ENCODE results near the gene MXD4. TPM values are rescaled to one million over a fixed set of nuclear protein-coding genes. Genes with fewer than 3 reads are reported as not detected.

Gene MXD4
- polyA plus RNA-seq, 1 donor (not counting 4 experiments of a cell fraction or from before 2014, with no cell fraction given), result 26.0 TPM

DNA sequence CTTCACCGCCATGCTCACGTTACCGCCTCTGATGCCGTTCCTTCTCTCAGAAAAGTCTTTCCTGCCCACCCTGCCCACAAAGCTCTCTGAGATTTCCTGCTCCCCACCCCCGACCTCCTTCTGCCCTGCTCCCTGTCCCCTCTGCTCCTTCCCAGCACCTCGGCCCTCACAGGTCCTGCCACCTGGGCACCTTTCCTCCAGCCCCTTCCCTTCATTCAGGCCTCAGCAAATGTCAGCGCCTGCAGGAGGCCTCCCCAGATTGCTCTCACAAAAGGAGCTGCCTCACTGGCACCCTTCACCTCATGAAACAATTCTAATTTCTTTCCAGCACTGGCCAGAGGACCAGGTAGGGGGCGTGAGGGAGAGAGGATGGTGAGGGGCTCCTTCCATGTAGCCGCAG is 33.6 kb upstream of the MXD4 start:
- Histone ChIP-seq H3K27ac (ENCODE audit: control insufficient read depth, insufficient read depth, low read length) (no peak overlapping the region), H2AFZ (ENCODE audit: control insufficient read depth, low read length) (no peak overlapping the region), H3K36me3 (ENCODE audit: control insufficient read depth in 2 of 2, extremely low read depth in 1 of 2, insufficient read depth in 2 of 2, low read length in 2 of 2) (no peaks in the 10 kb centered on the region), H3K4me2 (ENCODE audit: control insufficient read depth, extremely low read depth, insufficient read depth, low read depth, low read length) (no peak overlapping the region), H4K20me1 (ENCODE audit: control insufficient read depth, extremely low read depth, insufficient read depth, low read length) (no peaks in the 10 kb centered on the region), H3K9me3 (ENCODE audit: control insufficient read depth, low read depth, low read length) (no peaks in the 10 kb centered on the region), H3K4me3 (ENCODE audit: control insufficient read depth in 2 of 3, extremely low read depth in 1 of 3, insufficient read depth in 2 of 3, low read depth in 1 of 3, low read length in 3 of 3) (no peak overlapping the region), H3K9me1 (ENCODE audit: control insufficient read depth, extremely low read depth, insufficient read depth, low read length) (no peaks in the 10 kb centered on the region), H3K9ac (ENCODE audit: control insufficient read depth, extremely low read depth, insufficient read depth, low read length) (no peak overlapping the region), H3K4me1 (ENCODE audit: control insufficient read depth, extremely low read depth, insufficient read depth, low read length) (no peaks in the 10 kb centered on the region), H3K79me2 (ENCODE audit: control insufficient read depth, insufficient read depth, low read length) (no peaks in the 10 kb centered on the region), H3K27me3 (ENCODE audit: control insufficient read depth, extremely low read depth, insufficient read depth, low read length) (peaks cover 9% of the 10 kb centered on the region)
- no peak for DNase-seq (ENCODE audit: low read depth, low spot score)
- dilution Hi-C loops (cut with MboI; ENCODE audit: extremely low pct_ligation_motif_present, low sequenced_read_pairs), result no loop called here
- FAIRE-seq, result no peak
- no peak for TF ChIP-seq EZH2 (IDR thresholded peaks at IDR 0.05; ENCODE audit: low read length)
- TF ChIP-seq, protein P1, sequence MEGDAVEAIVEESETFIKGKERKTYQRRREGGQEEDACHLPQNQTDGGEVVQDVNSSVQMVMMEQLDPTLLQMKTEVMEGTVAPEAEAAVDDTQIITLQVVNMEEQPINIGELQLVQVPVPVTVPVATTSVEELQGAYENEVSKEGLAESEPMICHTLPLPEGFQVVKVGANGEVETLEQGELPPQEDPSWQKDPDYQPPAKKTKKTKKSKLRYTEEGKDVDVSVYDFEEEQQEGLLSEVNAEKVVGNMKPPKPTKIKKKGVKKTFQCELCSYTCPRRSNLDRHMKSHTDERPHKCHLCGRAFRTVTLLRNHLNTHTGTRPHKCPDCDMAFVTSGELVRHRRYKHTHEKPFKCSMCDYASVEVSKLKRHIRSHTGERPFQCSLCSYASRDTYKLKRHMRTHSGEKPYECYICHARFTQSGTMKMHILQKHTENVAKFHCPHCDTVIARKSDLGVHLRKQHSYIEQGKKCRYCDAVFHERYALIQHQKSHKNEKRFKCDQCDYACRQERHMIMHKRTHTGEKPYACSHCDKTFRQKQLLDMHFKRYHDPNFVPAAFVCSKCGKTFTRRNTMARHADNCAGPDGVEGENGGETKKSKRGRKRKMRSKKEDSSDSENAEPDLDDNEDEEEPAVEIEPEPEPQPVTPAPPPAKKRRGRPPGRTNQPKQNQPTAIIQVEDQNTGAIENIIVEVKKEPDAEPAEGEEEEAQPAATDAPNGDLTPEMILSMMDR (optimal IDR thresholded peaks at IDR 0.05 in 1 of 3, IDR thresholded peaks at IDR 0.05 in 1 of 3, conservative IDR thresholded peaks at IDR 0.05 in 1 of 3; ENCODE audit: extremely low read depth in 1 of 3, insufficient read depth in 2 of 3, low read length in 3 of 3), result no peak

DNA sequence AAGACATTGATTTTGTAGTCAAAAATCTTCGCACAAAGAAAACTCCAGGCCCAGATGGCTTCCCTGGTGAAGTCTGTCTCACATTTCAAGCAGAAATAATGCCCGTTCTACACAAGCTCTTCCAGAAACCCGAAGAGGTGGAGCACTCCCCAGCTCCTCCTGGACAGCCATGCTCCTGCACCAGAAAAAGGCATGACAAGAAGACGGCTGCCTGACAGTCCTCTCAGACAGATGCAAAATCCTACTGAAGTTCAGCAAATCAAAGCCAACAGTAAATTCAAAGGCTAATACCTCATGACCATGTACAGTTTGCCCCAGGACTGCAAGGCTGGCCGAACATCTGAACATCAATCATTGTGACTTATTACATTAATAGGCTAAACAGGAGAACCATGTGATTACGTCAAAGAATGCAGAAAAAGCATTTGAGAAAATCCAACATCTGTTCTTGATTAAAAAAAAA is 30.8 kb upstream of the MXD4 start:
- Histone ChIP-seq H3K9me3 (ENCODE audit: control insufficient read depth, low read depth, low read length) (no peaks in the 10 kb centered on the region), H3K79me2 (ENCODE audit: control insufficient read depth, insufficient read depth, low read length) (no peaks in the 10 kb centered on the region), H3K4me3 (ENCODE audit: control insufficient read depth in 2 of 3, extremely low read depth in 1 of 3, insufficient read depth in 2 of 3, low read depth in 1 of 3, low read length in 3 of 3) (no peak overlapping the region), H3K4me2 (ENCODE audit: control insufficient read depth, extremely low read depth, insufficient read depth, low read depth, low read length) (no peak overlapping the region), H3K36me3 (ENCODE audit: control insufficient read depth in 2 of 2, extremely low read depth in 1 of 2, insufficient read depth in 2 of 2, low read length in 2 of 2) (no peaks in the 10 kb centered on the region), H2AFZ (ENCODE audit: control insufficient read depth, low read length) (no peak overlapping the region), H3K27me3 (ENCODE audit: control insufficient read depth, extremely low read depth, insufficient read depth, low read length) (peaks cover 9% of the 10 kb centered on the region), H4K20me1 (ENCODE audit: control insufficient read depth, extremely low read depth, insufficient read depth, low read length) (no peaks in the 10 kb centered on the region), H3K27ac (ENCODE audit: control insufficient read depth, insufficient read depth, low read length) (no peak overlapping the region), H3K9me1 (ENCODE audit: control insufficient read depth, extremely low read depth, insufficient read depth, low read length) (no peaks in the 10 kb centered on the region), H3K9ac (ENCODE audit: control insufficient read depth, extremely low read depth, insufficient read depth, low read length) (no peak overlapping the region), H3K4me1 (ENCODE audit: control insufficient read depth, extremely low read depth, insufficient read depth, low read length) (no peaks in the 10 kb centered on the region)
- FAIRE-seq (no peak), DNase-seq (ENCODE audit: low read depth, low spot score) (no peak)
- dilution Hi-C loops (cut with MboI; ENCODE audit: extremely low pct_ligation_motif_present, low sequenced_read_pairs), result no loop called here
- TF ChIP-seq, protein P1 (optimal IDR thresholded peaks at IDR 0.05 in 1 of 3, IDR thresholded peaks at IDR 0.05 in 1 of 3, conservative IDR thresholded peaks at IDR 0.05 in 1 of 3; ENCODE audit: extremely low read depth in 1 of 3, insufficient read depth in 2 of 3, low read length in 3 of 3), result no peak
- no peak for TF ChIP-seq EZH2 (IDR thresholded peaks at IDR 0.05; ENCODE audit: low read length)

Measured in keratinocyte (primary cell).